SK-N-SH (cell line): ENCODE data around the gene TAS2R16. TPM values are rescaled to one million over a fixed set of nuclear protein-coding genes. Genes with fewer than 3 reads are reported as not detected.

Source experiments
- CTCF ChIA-PET: fragments of 300-600, 350-600 bp; formaldehyde crosslinking; extraction: SDS; loops from one replicate; lab custom pipeline; 2021; lab: Yijun Ruan, JAX
- POLR2A ChIA-PET: fragments of 350-600 bp; sonication (Branson Sonifier 250); formaldehyde crosslinking; extraction: SDS; loops from one replicate; lab custom pipeline; 2020; ENCODE audit warnings: antibody characterized with exemption, inconsistent platforms; lab: Yijun Ruan, JAX
- DNase-seq: peaks from one replicate; pipeline ENCODE4 v3.0.0; 2012
- H2AFZ ChIP-seq: fragments of 200-600 bp; sonication (generic); 2 replicates; pipeline ENCODE4 v1.8.1; 2016; ENCODE audit warnings: antibody characterized with exemption, mild to moderate bottlenecking, low read depth
- H3F3A ChIP-seq: fragments of 200-600 bp; sonication (generic); replicated peaks from 2 replicates; pipeline ENCODE3; 2016; ENCODE audit warnings: antibody characterized with exemption, mild to moderate bottlenecking; ENCODE audit not compliant: insufficient read depth
- H3K27ac ChIP-seq, 2 experiments: fragments of 200-500 bp in 1 of 2; fragments of 200-600 bp in 1 of 2; sonication (Bioruptor generic) in 1 of 2; sonication (generic), shearing (Covaris generic) in 1 of 2; 2 replicates each; pipeline versions ENCODE4 v1.5.1 to v1.6.1; 2014 to 2016; ENCODE audit warnings: low read depth in 2 of 2, inconsistent platforms in 1 of 2, low read length in 1 of 2, mild to moderate bottlenecking in 1 of 2, mixed read lengths in 1 of 2
- H3K27me3 ChIP-seq: fragments of 200-600 bp; sonication (generic), shearing (Covaris generic); 2 replicates; pipeline ENCODE4 v1.6.1; 2016; ENCODE audit warnings: mixed run types; ENCODE audit not compliant: insufficient read depth
- H3K36me3 ChIP-seq, 2 experiments: fragments of 200-500 bp in 1 of 2; fragments of 200-600 bp in 1 of 2; sonication (Bioruptor generic) in 1 of 2; sonication (generic) in 1 of 2; replicated peaks in 1 of 2; 2 replicates each; pipeline versions ENCODE3 to v1.5.1; 2014 to 2016; ENCODE audit warnings: low read length in 1 of 2, mild to moderate bottlenecking in 1 of 2; ENCODE audit not compliant: insufficient read depth in 2 of 2, control insufficient read depth in 1 of 2
- H3K4me1 ChIP-seq, 2 experiments: fragments of 200-500 bp in 1 of 2; fragments of 200-600 bp in 1 of 2; sonication (Bioruptor generic) in 1 of 2; sonication (generic), shearing (Covaris generic) in 1 of 2; 2 replicates each; pipeline versions ENCODE4 v1.5.1 to v1.6.1; 2014 to 2016; ENCODE audit warnings: low read depth in 1 of 2, low read length in 1 of 2, mixed run types in 1 of 2; ENCODE audit not compliant: insufficient read depth in 2 of 2, control insufficient read depth in 1 of 2
- H3K4me2 ChIP-seq: fragments of 200-600 bp; sonication (generic), shearing (Covaris generic); 2 replicates; pipeline ENCODE4 v1.6.1; 2017; ENCODE audit warnings: mixed run types
- H3K4me3 ChIP-seq, 2 experiments: fragments of 200-500 bp in 1 of 2; fragments of 200-600 bp in 1 of 2; sonication (Bioruptor generic) in 1 of 2; sonication (generic), shearing (Covaris generic) in 1 of 2; 2 replicates each; pipeline versions ENCODE4 v1.5.1 to v1.8.1; 2014 to 2016; ENCODE audit warnings: low read depth in 2 of 2, inconsistent platforms in 1 of 2, low read length in 1 of 2, mild to moderate bottlenecking in 1 of 2, mixed read lengths in 1 of 2, moderate library complexity in 1 of 2
- H3K79me2 ChIP-seq: fragments of 200-600 bp; sonication (generic); 2 replicates; pipeline ENCODE4 v1.8.1; 2017; ENCODE audit warnings: mild to moderate bottlenecking; ENCODE audit not compliant: insufficient read depth
- H3K9ac ChIP-seq: fragments of 200-600 bp; sonication (generic); 2 replicates; pipeline ENCODE4 v1.6.1; 2017; ENCODE audit warnings: mixed run types
- H3K9me2 ChIP-seq: fragments of 200-600 bp; sonication (generic); 2 replicates; pipeline ENCODE4 v1.6.1; 2017; ENCODE audit warnings: mixed run types
- H3K9me3 ChIP-seq: fragments of 200-600 bp; sonication (generic); 2 replicates; pipeline ENCODE4 v1.6.1; 2017; ENCODE audit warnings: mixed run types, mild to moderate bottlenecking, moderate library complexity
- H4K20me1 ChIP-seq: fragments of 200-600 bp; sonication (generic); 2 replicates; pipeline ENCODE4 v1.6.1; 2017; ENCODE audit warnings: mild to moderate bottlenecking, mixed run types; ENCODE audit not compliant: insufficient read depth
- GABPA ChIP-seq: IDR thresholded peaks from 2 replicates; pipeline ENCODE4 v1.4.0; 2012; ENCODE audit warnings: low read depth, mild to moderate bottlenecking
- MXI1 ChIP-seq: IDR thresholded peaks from 2 replicates; pipeline ENCODE4 v1.6.1; 2012; ENCODE audit warnings: mild to moderate bottlenecking, low read depth, low read length, improper control_type of control experiment
- POLR2AphosphoS5 ChIP-seq: IDR thresholded peaks from 2 replicates; pipeline ENCODE4 v1.6.1; 2012; ENCODE audit warnings: low read depth, low read length
- SMC3 ChIP-seq: IDR thresholded peaks from 2 replicates; pipeline ENCODE4 v1.6.1; 2012; ENCODE audit warnings: low read depth, low read length, improper control_type of control experiment
- TEAD4 ChIP-seq: IDR thresholded peaks from 2 replicates; pipeline ENCODE4 v1.4.0; 2012; ENCODE audit warnings: mild to moderate bottlenecking, borderline replicate concordance; ENCODE audit not compliant: insufficient read depth
- USF1 ChIP-seq: IDR thresholded peaks from 2 replicates; pipeline ENCODE4 v1.4.0; 2012; ENCODE audit warnings: low read depth, borderline replicate concordance
- USF2 ChIP-seq: fragments of 150-350 bp; IDR thresholded peaks from 2 replicates; pipeline ENCODE4 v1.6.1; 2017; ENCODE audit warnings: antibody characterized with exemption, low read length, low read depth, borderline replicate concordance
- WGBS: methylation state at CpG from one replicate; pipeline ENCODE4 v1.1.6; 2017; ENCODE audit warnings: low lambda C conversion rate; 5-methylcytosine and 5-hydroxymethylcytosine counted together
- polyA plus RNA-seq, 3 experiments: library from polyadenylated mRNA; depleted of rRNA; stranded (reverse); fragments of >200 nt; gene quantifications; 2 replicates each; pipeline ENCODE4 v1.2.3, GENCODE V29; 2012
- TF ChIP-seq, protein P1 (sequence below): fragments of 200-600 bp; sonication (generic); IDR thresholded peaks from 2 replicates; pipeline ENCODE4 v1.6.1; 2017; ENCODE audit warnings: antibody characterized with exemption, mild to moderate bottlenecking, moderate library complexity
- TF ChIP-seq, protein P2 (sequence below): IDR thresholded peaks from 2 replicates; pipeline ENCODE4 v1.4.0; 2012; ENCODE audit warnings: low read depth

TAS2R16 gene
- polyA plus RNA-seq, 1 of the 3 experiments (the other 2 are of a cell fraction), result not detected

DNA sequence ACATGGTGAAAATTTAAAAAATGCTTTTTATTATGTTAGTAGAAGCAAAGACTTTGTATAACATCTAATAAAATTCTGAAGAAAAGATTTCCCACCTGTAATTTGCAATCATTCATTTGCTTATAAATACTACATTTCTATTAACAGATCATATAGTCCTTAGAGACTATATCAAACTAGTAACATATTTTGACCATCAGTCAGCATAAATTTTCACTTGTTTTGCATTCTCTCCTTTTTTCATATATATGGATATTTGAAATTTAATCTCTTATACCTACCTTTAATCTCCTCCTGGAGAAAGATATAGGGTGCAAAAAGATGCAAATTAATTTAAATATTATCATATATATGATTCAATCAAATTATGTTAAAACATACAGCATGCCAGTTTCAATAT, 16.9 kb upstream of the TAS2R16 start:
- H4K20me1 ChIP-seq, result no peaks in the 10 kb centered on the region
- H3K9me2 ChIP-seq, result no peaks in the 10 kb centered on the region
- no peak overlapping the region for H3K9ac ChIP-seq
- H3K79me2 ChIP-seq, result no peaks in the 10 kb centered on the region
- no peak overlapping the region for H3K4me2 ChIP-seq
- H3K36me3 ChIP-seq, result no peaks in the 10 kb centered on the region
- no peak overlapping the region for H3K4me3 ChIP-seq
- TF ChIP-seq MXI1, result no peak
- TF ChIP-seq, protein P1, sequence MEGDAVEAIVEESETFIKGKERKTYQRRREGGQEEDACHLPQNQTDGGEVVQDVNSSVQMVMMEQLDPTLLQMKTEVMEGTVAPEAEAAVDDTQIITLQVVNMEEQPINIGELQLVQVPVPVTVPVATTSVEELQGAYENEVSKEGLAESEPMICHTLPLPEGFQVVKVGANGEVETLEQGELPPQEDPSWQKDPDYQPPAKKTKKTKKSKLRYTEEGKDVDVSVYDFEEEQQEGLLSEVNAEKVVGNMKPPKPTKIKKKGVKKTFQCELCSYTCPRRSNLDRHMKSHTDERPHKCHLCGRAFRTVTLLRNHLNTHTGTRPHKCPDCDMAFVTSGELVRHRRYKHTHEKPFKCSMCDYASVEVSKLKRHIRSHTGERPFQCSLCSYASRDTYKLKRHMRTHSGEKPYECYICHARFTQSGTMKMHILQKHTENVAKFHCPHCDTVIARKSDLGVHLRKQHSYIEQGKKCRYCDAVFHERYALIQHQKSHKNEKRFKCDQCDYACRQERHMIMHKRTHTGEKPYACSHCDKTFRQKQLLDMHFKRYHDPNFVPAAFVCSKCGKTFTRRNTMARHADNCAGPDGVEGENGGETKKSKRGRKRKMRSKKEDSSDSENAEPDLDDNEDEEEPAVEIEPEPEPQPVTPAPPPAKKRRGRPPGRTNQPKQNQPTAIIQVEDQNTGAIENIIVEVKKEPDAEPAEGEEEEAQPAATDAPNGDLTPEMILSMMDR, result no peak
- no peak for TF ChIP-seq USF1
- TF ChIP-seq SMC3, result no peak
- no peak for TF ChIP-seq TEAD4
- TF ChIP-seq, protein P2, sequence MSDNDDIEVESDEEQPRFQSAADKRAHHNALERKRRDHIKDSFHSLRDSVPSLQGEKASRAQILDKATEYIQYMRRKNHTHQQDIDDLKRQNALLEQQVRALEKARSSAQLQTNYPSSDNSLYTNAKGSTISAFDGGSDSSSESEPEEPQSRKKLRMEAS, result no peak
- TF ChIP-seq, all 33 proteins: peak for 0
- ChIA-PET POLR2A (no interaction called here), CTCF (interaction anchor here (0.6 kb wide), 1 partner anchor 141 kb away, joined by 3 read pairs; no protein-coding TSS in a partner anchor)
- Histone ChIP-seq H2AFZ (no peak overlapping the region), H3F3A (no peaks in the 10 kb centered on the region), H3K27ac (no peak overlapping the region), H3K4me1 (no peaks in the 10 kb centered on the region), H3K27me3 (no peaks in the 10 kb centered on the region), H3K9me3 (no peaks in the 10 kb centered on the region)
- no peak for DNase-seq

DNA sequence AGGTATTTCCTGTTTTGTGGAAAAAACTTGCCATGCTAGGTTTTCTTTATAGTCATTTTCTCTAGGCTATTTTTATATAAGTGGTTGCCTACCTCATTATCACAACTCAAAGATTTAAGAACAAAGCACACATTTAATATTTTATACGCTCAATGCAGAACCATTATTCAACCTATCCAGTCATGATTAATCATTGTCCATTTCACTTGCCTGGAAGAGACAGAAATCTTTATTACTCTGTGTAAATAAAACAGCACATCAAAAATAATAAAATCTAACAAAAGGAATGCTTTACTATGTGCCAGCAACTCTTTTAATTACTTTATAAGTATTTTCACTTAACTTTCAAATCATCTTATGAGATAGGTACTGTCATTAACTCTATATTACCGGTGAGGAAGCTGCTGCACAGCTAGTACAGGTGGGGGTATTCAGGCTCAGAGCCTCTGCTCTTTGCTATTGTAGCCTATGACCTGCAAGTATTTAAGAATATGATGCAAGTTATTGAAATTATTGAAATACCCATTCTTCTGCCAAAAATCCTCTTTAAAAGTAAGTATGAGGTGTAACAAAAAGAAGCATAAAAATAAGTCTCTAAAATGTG, 16.4 kb upstream of the TAS2R16 start:
- Histone ChIP-seq H3K27ac (no peak overlapping the region), H4K20me1 (no peaks in the 10 kb centered on the region), H3K27me3 (no peaks in the 10 kb centered on the region), H3K4me2 (no peak overlapping the region), H3K79me2 (no peaks in the 10 kb centered on the region), H3K4me1 (no peaks in the 10 kb centered on the region), H2AFZ (no peak overlapping the region), H3K36me3 (no peaks in the 10 kb centered on the region), H3K9me2 (no peaks in the 10 kb centered on the region), H3K4me3 (no peak overlapping the region), H3F3A (no peaks in the 10 kb centered on the region), H3K9ac (no peak overlapping the region), H3K9me3 (no peaks in the 10 kb centered on the region)
- CTCF ChIA-PET, result interaction anchor here (0.6 to 1.6 kb wide), 2 partner anchors 9 to 141 kb away, joined by 3 to 4 read pairs; no protein-coding TSS in a partner anchor
- no peak for TF ChIP-seq POLR2AphosphoS5
- no peak for TF ChIP-seq GABPA
- POLR2A ChIA-PET, result no interaction called here
- 0% methylated on average over 2 of the region's 2 CpGs for WGBS
- no peak for DNase-seq

GRCh38 chr7:123004931-123005330, 9.4 kb upstream of the TAS2R16 start:
- H4K20me1 ChIP-seq, result no peaks in the 10 kb centered on the region
- no peaks in the 10 kb centered on the region for H3K36me3 ChIP-seq
- H3K9ac ChIP-seq, result no peak overlapping the region
- TF ChIP-seq, protein P2, result no peak
- no peak for TF ChIP-seq USF2
- TF ChIP-seq, all 33 proteins: peak for 0
- DNase-seq, result no peak
- H3K4me1 ChIP-seq, result no peaks in the 10 kb centered on the region
- no peaks in the 10 kb centered on the region for H3K79me2 ChIP-seq
- POLR2A ChIA-PET, result no interaction called here
- no peak overlapping the region for H2AFZ ChIP-seq
- no peak overlapping the region for H3K4me3 ChIP-seq
- 4% methylated on average over 1 of the region's 1 CpG for WGBS
- no peak overlapping the region for H3K27ac ChIP-seq
- CTCF ChIA-PET, result no interaction called here
- H3K9me3 ChIP-seq, result no peaks in the 10 kb centered on the region
- no peaks in the 10 kb centered on the region for H3K9me2 ChIP-seq
- no peaks in the 10 kb centered on the region for H3K27me3 ChIP-seq
- no peak overlapping the region for H3K4me2 ChIP-seq
- H3F3A ChIP-seq, result no peaks in the 10 kb centered on the region
